HG03469 (cell line): Measurements from ENCODE around the gene VOPP1.
"Not testable (repeated sequence)": the region's sequence is repeated elsewhere in the genome, so short reads cannot be mapped to it uniquely, and the experiment has no call there.

Experiments used
- ATAC-seq: cut with Tn5 transposase; IDR thresholded peaks from one replicate; pipeline ENCODE4 v1.9.1; 2021; ENCODE audit warnings: mild to moderate bottlenecking, moderate library complexity, moderate number of reproducible peaks; ENCODE audit not compliant: unreplicated experiment

VOPP1 gene

DNA sequence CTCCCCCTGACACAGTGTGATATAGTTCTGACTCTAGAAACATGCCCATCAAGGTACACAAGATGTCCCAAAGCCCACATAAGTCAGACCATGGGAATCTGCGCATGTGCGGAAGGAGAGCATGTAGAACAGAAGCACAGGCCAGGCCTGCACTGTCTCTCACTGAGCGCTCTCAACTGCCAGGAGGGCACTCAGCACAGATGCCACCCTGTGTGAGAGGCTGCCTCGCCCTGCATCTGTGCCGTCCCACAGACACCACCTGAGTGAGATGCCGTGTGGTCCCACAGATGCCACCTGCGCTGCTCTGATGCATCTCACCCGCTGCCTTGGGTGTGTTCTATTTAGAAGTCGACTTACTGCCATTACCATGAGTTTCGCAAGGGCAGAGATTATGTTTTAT is 98.4 kb downstream of the VOPP1 start:
- no peak for ATAC-seq

DNA sequence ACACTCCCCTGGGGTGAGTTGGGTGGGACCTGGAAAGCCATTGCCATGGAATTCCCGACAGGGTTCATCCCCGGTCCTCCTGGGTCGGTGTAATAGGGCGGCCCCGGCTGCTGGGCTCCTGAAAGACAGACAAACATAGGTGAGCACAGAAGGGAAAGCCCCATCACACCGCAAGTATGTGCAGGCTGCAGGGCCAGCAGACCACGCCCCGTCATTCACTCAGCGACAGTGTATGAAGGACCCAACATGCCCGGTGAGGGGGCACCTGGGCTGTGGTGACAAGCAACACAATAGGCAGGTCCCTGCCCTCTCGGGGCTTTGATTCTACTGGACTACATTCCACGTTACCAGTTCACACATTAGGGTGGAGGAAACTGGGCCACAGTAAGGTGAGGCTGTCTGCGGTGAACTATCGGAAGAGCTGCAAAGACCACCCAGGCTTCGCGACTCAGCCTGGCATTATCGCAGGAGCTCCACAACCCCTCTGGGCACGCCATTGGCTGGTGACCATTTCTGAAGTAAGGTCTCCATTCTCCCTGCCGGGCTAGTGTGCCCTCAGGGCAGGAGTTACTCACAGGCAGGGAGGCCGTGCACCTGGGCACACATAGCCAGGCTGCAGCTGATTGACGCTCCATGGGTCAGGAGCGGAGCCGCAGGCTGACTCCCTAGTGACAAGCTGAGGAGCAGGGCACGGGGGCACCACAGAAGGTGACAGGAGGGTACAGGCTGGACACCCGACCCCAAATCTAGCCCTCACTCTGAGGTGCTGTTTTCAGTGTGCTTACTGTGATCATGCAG is 99.2 kb downstream of the VOPP1 start:
- ATAC-seq, result no peak

- ATAC-seq, result not testable (repeated sequence)
Measured at GRCh38 chr7:55472406-55472805, 99.9 kb downstream of the VOPP1 start.

DNA sequence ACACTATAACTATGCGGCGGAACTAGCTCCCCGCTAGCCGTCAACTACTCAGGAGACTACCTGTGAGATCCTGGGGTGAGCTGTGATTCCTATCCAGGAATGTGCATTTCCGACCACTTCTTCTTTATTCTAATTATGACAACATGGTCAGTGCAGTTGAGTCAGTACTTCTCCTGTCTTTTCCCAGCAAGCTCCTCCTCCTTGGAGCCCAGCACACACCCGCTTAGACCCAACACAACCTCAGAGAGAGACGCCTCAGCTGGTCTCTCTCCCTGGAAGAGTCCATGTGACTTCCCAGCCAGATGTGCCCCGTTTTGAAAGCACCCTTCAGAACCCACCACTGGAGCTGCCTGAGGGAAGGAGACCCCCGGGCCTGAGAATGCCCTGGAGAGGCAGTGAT is 100.7 kb downstream of the VOPP1 start:
- not testable (repeated sequence) for ATAC-seq

- ATAC-seq, result no peak
Measured at GRCh38 chr7:55470261-55470660, 102.0 kb downstream of the VOPP1 start.

DNA sequence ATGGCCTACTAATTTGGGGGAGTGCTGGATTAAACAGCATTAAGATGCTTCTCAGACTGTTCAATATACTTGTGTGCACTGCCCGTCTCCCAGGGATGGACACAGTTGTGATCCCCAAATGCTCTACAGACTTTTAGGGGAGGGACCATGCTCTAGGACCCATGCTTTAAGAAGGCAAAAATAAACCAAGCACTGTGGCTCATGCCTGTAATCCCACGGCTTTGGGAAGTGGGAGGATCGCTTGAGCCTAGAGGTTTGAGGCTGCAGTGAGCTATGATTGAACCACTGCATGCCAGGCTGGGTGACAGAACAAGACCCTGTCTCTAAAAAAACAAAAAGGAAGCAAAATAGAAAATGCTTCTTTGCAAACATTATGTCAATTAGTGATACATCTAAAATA is 102.6 kb downstream of the VOPP1 start:
- ATAC-seq, result no peak

DNA sequence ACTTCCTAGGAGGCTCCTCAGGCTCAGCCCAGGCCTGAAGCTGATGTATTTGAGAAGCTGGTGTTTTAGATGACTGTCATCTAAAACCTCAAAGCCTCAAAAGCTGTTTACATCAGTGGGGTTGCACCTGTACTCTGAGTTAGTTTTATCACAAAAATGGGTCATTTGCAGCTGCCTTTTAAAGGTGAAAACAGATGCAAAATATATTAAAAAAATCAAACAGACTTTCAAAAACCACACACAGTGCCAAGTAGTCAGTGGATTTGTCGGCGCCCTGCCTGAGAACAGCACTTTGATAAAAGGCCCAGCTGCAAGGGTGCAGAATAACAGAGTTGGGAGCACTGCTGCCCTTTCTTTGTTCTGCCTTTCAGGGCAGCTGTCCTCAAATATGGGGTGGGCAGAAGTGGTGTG is 103.0 kb downstream of the VOPP1 start:
- no peak for ATAC-seq

GRCh38 chr7:55468495-55468894 is 103.8 kb downstream of the VOPP1 start:
- ATAC-seq, result no peak

DNA sequence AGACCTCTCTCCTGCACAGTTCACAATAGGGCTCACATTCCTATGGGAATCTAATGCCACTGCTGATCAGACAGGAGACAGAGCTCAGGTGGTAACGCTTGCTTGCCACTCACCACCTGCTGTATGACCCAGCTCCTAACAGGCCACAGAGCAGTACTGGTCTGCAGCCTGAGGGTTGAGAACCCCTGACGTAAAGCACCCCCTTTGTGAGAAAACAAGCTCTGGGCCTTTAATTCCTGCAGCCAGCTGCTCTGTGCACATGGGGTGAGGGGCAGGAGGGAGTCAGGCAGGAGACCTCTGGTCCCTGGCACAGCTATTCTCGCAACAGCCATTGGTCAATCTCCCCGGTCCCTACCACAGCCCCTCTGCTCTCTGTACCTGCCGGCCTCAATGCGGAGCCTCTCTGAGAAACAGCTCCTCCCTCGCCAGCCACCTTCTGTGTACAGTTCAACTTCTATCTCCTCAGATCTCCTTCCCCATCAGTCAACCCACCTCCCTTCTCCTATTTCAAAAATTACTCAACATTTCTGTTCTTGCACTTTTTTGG is 105.2 kb downstream of the VOPP1 start:
- no peak for ATAC-seq

GRCh38 chr7:55465691-55466090 is 106.6 kb downstream of the VOPP1 start:
- ATAC-seq, result no peak

DNA sequence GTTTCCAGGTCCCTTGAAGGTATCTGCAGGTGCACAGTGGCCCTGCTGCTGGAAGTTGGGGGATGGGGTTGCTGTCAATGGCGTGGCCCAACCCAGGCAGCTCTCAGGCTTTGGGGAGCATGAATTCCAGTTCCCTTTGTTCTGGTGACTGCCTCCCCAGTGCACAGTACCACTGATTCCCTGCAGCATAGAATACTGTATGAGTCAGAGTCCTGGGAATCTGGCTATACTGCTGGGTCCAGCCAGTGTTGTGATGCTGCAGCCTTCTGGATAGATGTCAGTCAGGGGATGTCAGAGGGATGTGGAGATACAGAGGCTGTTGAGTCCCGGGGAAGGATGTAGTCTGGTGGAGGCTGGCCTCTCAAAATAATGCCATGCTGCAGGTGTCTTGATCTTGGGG is 107.9 kb downstream of the VOPP1 start:
- ATAC-seq, result no peak

GRCh38 chr7:55463686-55464262 is 108.5 kb downstream of the VOPP1 start:
- no peak for ATAC-seq

- no peak for ATAC-seq
Measured at GRCh38 chr7:55458351-55458750, 114.0 kb downstream of the VOPP1 start.

GRCh38 chr7:55457801-55458200 is 114.5 kb downstream of the VOPP1 start:
- ATAC-seq, result no peak

- no peak for ATAC-seq
Measured at GRCh38 chr7:55452971-55453370, 119.3 kb downstream of the VOPP1 start.

GRCh38 chr7:55449992-55450535 is 122.2 kb downstream of the VOPP1 start:
- no peak for ATAC-seq

DNA sequence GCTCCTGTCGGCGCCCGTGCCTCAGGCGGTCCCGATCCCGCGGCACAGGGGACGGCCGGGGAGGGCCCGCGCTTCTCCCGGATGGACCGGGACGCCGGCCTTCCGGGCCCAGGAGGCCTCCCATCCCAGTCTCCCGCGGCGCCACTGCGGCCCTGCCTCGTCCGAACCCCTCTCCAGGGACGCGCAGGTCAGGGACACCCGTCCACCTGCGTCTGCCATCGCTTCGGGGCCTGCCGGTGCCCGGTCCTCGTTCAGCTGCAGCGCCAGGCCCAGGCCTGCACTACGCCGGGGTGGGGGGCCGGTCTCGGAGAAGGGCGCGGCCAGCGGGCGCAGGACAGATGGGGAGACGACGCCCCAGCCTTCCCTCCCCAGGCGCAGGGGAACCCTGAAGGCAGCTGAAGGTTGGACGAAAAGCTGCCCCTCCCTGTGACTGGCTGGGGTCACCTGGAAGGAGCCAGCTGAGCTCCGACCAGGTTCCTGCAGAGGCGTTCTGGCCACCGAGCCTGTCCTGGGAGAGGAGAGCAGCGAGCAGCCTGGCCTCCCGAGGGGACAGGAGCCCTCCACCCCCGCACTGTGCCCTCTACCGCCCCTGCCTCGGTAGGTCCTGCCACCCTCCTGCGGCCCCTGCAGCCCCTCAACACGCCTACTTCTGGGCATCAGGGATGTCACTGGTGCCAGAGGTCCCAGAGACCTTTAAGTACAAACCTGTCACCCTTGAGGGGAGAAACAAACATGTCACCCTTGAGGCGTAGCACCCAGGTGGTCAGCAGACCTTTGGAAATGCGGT is 122.9 kb downstream of the VOPP1 start:
- ATAC-seq, result no peak

DNA sequence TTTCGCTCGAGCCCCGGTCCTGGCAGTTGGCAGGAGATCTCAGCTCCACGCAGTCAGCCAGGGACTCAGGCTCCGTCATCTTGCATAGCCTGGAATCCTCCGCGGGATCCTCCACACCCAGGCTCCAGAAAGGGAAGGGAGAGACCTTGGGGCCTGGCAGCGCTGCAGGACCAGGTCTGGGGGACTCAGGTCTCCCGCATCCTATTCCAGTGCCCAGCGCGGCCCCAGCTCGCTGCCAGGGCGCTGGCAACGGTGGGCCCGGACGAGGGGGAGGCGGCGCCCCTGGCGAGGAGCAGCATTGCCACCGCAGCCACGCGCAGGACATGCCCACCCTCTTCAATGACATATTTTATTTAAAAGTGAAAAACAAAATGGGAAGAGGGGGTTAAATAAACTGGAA is 123.8 kb downstream of the VOPP1 start:
- ATAC-seq, result no peak

DNA sequence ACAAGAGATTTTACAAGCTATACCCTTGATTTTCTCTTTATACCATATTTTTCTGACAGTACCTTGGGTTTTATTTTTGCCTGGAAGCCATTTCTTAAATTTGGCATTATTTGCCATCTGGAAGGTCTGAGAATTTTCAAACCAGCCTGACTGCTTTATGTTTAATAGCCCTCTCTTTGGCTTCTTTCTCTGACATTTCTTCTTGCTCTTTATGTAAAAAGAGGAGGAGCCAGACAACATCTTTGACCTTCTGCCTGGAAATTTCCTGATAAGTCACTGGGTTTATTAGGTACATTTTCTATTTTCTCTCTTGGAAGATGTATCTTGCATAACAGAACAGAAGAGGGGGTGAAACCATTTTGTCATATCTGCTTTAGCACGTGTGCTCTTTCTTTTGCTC is 127.5 kb downstream of the VOPP1 start:
- ATAC-seq, result no peak

- no peak for ATAC-seq
Measured at GRCh38 chr7:55441774-55442522, 130.4 kb downstream of the VOPP1 start.

DNA sequence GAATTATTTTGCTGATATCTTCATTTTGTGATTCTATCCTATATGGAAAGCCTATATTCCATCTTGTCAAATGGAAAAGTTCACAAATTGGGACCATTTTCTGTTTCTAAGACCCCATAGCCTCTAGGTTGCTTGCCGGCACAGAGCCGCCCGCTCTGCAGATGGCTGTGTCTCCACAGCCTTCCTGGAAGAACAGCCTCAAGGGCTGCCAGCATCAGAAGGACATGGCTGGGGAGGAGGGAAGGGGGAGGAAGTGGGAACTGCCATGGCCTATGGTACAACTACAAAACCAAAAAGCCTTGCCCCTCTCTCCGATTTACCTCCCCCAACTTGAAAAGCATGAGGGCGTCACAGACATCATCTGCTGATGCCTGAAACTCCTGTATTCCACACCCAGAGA is 131.3 kb downstream of the VOPP1 start:
- ATAC-seq, result no peak
